ENCODE measurements around the gene ECEL1.

DNA sequence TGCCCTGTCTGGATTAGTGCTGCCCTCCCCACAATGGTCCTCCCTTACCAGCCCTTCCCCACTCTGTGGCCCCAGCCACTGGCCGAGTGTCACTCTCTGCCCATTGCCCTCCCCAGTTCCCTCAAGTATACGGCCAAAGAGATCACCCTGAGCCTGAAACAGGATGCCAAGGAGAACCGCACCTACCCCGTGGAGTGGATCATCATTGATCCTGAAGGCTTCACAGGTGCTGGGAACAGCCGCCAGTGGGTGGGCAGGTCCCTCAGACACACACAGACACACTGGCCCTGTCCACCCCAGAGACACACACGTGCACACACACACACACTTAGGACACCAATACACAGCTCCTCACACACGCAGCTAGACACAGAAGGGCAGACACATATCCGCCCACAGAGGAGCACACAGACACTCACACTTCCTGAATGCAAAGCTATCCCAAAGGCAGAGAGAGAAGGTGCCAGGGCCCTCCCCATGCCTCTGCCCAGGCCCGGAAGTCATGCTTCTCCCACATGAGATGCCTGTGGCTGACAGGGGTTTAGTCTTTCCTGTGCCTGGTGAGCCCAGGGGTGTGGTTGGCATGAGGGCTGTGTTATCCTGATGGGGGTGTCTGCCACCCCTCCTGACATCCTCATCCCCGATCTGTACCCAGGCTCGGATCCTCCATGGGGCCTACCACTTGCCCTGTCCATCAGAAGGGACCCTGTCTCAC, 41.3 kb upstream of the ECEL1 start:
- TF ChIP-seq POLR2A (IDR thresholded peaks at IDR 0.05; ENCODE audit: low read depth, low read length): no peak
- TF ChIP-seq TAF1 (IDR thresholded peaks at IDR 0.05; ENCODE audit: low read depth, low read length): no peak
- TF ChIP-seq POLR2AphosphoS5 (IDR thresholded peaks at IDR 0.05; ENCODE audit: low read depth, low read length): no peak

All from GM12891 (cell line).